Caco-2 (cell line): Measurements from ENCODE around the gene SAMD11. TPM values are rescaled to one million over a fixed set of nuclear protein-coding genes. Genes with fewer than 3 reads are reported as not detected.
A peak's percentile ranks its signal among the peaks of the same experiment; 100 is the strongest.

Source experiments
- BruUV-seq: library from RNA; stranded (reverse); fragments of 400-500 nt; replicated peaks from 2 replicates; lab custom pipeline; 2021; lab: Mats Ljungman, UMichigan
- CTCF ChIA-PET: fragments of 300-600 bp; sonication (Branson Sonifier 250); formaldehyde crosslinking; loops from one replicate; lab custom pipeline; 2022; ENCODE audit warnings: antibody characterized with exemption; lab: Charles Lee
- POLR2A ChIA-PET: fragments of 300-600 bp; sonication (Branson Sonifier 250); formaldehyde crosslinking; loops from one replicate; lab custom pipeline; 2022; ENCODE audit warnings: antibody characterized with exemption; lab: Charles Lee
- DNase-seq, 2 experiments: peaks; one replicate each; pipeline versions ENCODE4 v3.0.0 to v3.0.0-alpha.2; 2020 to 2022
- H3K27me3 ChIP-seq: replicated peaks from 2 replicates; pipeline ENCODE4 v1.6.0; 2011; ENCODE audit warnings: low read length; ENCODE audit not compliant: control insufficient read depth, insufficient read depth
- H3K36me3 ChIP-seq: 2 replicates; pipeline ENCODE4 v1.5.1; 2011; ENCODE audit warnings: low read length; ENCODE audit not compliant: control insufficient read depth, insufficient read depth
- H3K4me1 ChIP-seq: fragments of 250-450 bp; sonication (Bioruptor Pico); 2 replicates; pipeline ENCODE4 v1.5.1; 2020; ENCODE audit warnings: mild to moderate bottlenecking
- H3K4me3 ChIP-seq: 2 replicates; pipeline ENCODE4 v1.5.1; 2011; ENCODE audit warnings: low read depth, mild to moderate bottlenecking, control low read depth, low read length
- H3K9me3 ChIP-seq: fragments of 250-450 bp; sonication (Bioruptor Pico); 2 replicates; pipeline ENCODE4 v1.5.1; 2020; ENCODE audit warnings: mild to moderate bottlenecking, moderate library complexity
- H3K27ac Mint-ChIP-seq: one replicate; pipeline ENCODE4 v1.8.0; 2022; ENCODE audit warnings: mixed read lengths; ENCODE audit not compliant: unreplicated experiment
- H3K27me3 Mint-ChIP-seq: one replicate; pipeline ENCODE4 v1.8.0; 2022; ENCODE audit warnings: mixed read lengths; ENCODE audit not compliant: insufficient read depth, unreplicated experiment
- H3K36me3 Mint-ChIP-seq: one replicate; pipeline ENCODE4 v1.8.0; 2022; ENCODE audit warnings: mild to moderate bottlenecking, mixed read lengths; ENCODE audit not compliant: insufficient read depth, unreplicated experiment
- H3K4me1 Mint-ChIP-seq: one replicate; pipeline ENCODE4 v1.8.0; 2022; ENCODE audit warnings: low read depth, mixed read lengths; ENCODE audit not compliant: unreplicated experiment
- H3K4me3 Mint-ChIP-seq: one replicate; pipeline ENCODE4 v1.8.0; 2022; ENCODE audit warnings: mild to moderate bottlenecking, moderate library complexity, mixed read lengths; ENCODE audit not compliant: unreplicated experiment
- H3K9me3 Mint-ChIP-seq: one replicate; pipeline ENCODE4 v1.8.0; 2022; ENCODE audit warnings: mixed read lengths; ENCODE audit not compliant: unreplicated experiment
- intact Hi-C: fragments of 100-400 bp; cut with micrococcal nuclease; formaldehyde crosslinking; loops from one replicate; pipeline ENCODE4 v1.10.0; 2022; ENCODE audit not compliant: unreplicated experiment
- total RNA-seq: library from RNA; stranded (reverse); gene quantifications from 2 replicates; pipeline ENCODE4 v1.2.3, GENCODE V29; 2022
- TF ChIP-seq, protein P1 (sequence below), 2 experiments: fragments of 200-600 bp in 1 of 2; IDR thresholded peaks; 1 replicate in 1 of 2; 2 replicates in 1 of 2; pipeline versions ENCODE4 v1.5.1 to v1.8.0; 2011 to 2022; ENCODE audit warnings: antibody characterized with exemption in 1 of 2, control low read depth in 1 of 2, inconsistent platforms in 1 of 2, low read depth in 1 of 2, low read length in 1 of 2, mild to moderate bottlenecking in 1 of 2, moderate library complexity in 1 of 2; ENCODE audit not compliant: insufficient read depth in 1 of 2, severe bottlenecking in 1 of 2, unreplicated experiment in 1 of 2

Gene SAMD11
- total RNA-seq, 1 experiment from 2014 or later: 0.54 TPM

DNA sequence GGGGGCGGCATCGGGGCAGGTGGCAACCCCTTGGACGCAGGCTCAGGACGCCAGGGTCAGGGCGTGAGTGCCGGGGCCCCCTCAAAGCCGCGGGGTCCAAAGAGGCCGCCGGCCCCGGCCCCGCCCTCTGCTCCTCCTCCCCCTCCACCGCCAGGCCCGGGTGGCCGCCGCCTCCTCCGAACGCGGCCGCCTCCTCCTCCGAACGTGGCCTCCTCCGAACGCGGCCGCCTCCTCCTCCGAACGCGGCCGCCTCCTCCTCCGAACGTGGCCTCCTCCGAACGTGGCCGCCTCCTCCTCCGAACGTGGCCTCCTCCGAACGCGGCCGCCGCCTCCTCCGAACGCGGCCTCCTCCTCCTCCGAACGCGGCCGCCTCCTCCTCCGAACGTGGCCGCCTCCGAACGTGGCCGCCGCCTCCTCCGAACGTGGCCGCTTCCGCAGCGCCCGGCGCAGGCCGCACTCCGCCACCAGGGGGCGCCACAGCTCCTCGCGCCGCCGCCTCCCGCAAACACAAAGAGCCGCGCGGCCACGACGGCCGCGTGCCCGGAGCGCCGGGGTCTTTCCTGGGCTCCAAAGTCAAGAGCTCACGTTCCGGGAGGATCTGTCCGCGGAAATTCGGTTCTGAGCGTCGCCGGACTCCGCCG, 19.3 kb upstream of the SAMD11 start:
- no peaks in the 10 kb centered on the region for H3K9me3 ChIP-seq
- H3K27me3 ChIP-seq: no peaks in the 10 kb centered on the region
- DNase-seq: peak; percentile 67 to 80
- H3K4me3 ChIP-seq: peak overlapping the region; percentile 35
- TF ChIP-seq, protein P1, sequence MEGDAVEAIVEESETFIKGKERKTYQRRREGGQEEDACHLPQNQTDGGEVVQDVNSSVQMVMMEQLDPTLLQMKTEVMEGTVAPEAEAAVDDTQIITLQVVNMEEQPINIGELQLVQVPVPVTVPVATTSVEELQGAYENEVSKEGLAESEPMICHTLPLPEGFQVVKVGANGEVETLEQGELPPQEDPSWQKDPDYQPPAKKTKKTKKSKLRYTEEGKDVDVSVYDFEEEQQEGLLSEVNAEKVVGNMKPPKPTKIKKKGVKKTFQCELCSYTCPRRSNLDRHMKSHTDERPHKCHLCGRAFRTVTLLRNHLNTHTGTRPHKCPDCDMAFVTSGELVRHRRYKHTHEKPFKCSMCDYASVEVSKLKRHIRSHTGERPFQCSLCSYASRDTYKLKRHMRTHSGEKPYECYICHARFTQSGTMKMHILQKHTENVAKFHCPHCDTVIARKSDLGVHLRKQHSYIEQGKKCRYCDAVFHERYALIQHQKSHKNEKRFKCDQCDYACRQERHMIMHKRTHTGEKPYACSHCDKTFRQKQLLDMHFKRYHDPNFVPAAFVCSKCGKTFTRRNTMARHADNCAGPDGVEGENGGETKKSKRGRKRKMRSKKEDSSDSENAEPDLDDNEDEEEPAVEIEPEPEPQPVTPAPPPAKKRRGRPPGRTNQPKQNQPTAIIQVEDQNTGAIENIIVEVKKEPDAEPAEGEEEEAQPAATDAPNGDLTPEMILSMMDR (IDR thresholded peaks at IDR 0.05; ENCODE audit: insufficient read depth in 1 of 2, low read depth in 1 of 2, low read length in 1 of 2, severe bottlenecking in 1 of 2, unreplicated experiment in 1 of 2): peak; percentile 47 to 90
- Mint-ChIP-seq H3K9me3 (no peaks in the 10 kb centered on the region), H3K27ac (no peak overlapping the region), H3K4me1 (no peaks in the 10 kb centered on the region), H3K36me3 (no peaks in the 10 kb centered on the region), H3K4me3 (peak overlapping the region; percentile 72), H3K27me3 (no peaks in the 10 kb centered on the region)
- no peaks in the 10 kb centered on the region for H3K4me1 ChIP-seq
- no peaks in the 10 kb centered on the region for H3K36me3 ChIP-seq
- no TSS peak for BruUV-seq
- intact Hi-C loops: loop anchor here (5.0 kb wide), 1 partner anchor 33 kb away; no protein-coding TSS in a partner anchor
- POLR2A ChIA-PET: no interaction called here
- CTCF ChIA-PET: interaction anchor here (0.6 to 1.3 kb wide), 5 partner anchors 16 to 1966 kb away, joined by 3 to 10 read pairs (median 8); no protein-coding TSS in a partner anchor

DNA sequence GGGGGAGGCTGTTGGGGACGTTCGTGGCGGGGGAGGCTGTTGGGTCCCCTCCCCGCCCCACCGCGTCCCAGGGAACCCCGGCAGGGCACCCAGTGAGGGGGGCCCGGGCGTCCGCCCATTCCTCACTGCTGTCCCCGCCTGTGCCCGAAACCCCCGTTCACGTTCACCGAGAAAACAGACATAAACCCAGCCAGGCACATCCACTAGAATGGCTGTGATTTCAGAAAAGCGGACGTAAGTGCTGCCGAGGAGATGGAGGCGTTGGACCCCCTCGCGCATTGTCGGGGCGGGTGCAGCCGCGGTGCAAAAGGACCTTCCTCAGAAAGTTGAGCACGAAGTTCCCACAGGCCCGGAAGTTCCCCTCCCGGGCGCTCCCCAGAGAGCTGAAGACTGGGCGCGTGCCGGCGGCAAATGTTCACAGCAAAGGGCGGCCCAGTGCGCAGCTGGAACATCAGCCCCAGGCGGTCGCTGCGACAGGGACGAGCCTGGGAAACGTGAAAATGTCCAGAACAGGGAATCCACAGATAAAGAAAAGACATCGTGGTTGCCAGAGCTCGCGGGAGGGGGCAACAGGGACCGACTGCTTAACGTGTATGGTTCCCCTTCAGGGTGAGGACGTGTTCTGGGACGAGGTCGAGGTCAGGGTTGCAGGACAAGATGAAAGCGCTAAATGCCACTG, 18.5 kb upstream of the SAMD11 start:
- intact Hi-C loops: no loop called here
- H3K27me3 Mint-ChIP-seq: no peaks in the 10 kb centered on the region
- H3K4me3 ChIP-seq: peak overlapping the region; percentile 35
- H3K4me1 Mint-ChIP-seq: no peaks in the 10 kb centered on the region
- H3K36me3 Mint-ChIP-seq: no peaks in the 10 kb centered on the region
- TF ChIP-seq, protein P1 (IDR thresholded peaks at IDR 0.05; ENCODE audit: insufficient read depth in 1 of 2, low read depth in 1 of 2, low read length in 1 of 2, severe bottlenecking in 1 of 2, unreplicated experiment in 1 of 2): no peak
- H3K4me1 ChIP-seq: no peaks in the 10 kb centered on the region
- peak overlapping the region; percentile 72 for H3K4me3 Mint-ChIP-seq
- H3K9me3 ChIP-seq: no peaks in the 10 kb centered on the region
- ChIA-PET POLR2A (no interaction called here), CTCF (interaction anchor here (0.6 to 1.3 kb wide), 5 partner anchors 15 to 1965 kb away, joined by 3 to 10 read pairs (median 8); no protein-coding TSS in a partner anchor)
- H3K9me3 Mint-ChIP-seq: no peaks in the 10 kb centered on the region
- no peaks in the 10 kb centered on the region for H3K27me3 ChIP-seq
- no TSS peak for BruUV-seq
- no peak for DNase-seq
- no peak overlapping the region for H3K27ac Mint-ChIP-seq
- H3K36me3 ChIP-seq: no peaks in the 10 kb centered on the region

GRCh38 chr1:905811-906599, 17.7 kb upstream of the SAMD11 start:
- H3K27me3 Mint-ChIP-seq: no peaks in the 10 kb centered on the region
- H3K4me1 Mint-ChIP-seq: no peaks in the 10 kb centered on the region

More at GRCh38 chr1:905811-906599, 17.7 kb upstream of the SAMD11 start:
- intact Hi-C loops: no loop called here
- TF ChIP-seq, protein P1 (IDR thresholded peaks at IDR 0.05; ENCODE audit: insufficient read depth in 1 of 2, low read depth in 1 of 2, low read length in 1 of 2, severe bottlenecking in 1 of 2, unreplicated experiment in 1 of 2): no peak
- DNase-seq: no peak
- Histone ChIP-seq H3K9me3 (no peaks in the 10 kb centered on the region), H3K4me1 (no peaks in the 10 kb centered on the region), H3K4me3 (no peak overlapping the region), H3K36me3 (no peaks in the 10 kb centered on the region), H3K27me3 (no peaks in the 10 kb centered on the region)
- POLR2A ChIA-PET: no interaction called here
- CTCF ChIA-PET: interaction anchor here (0.7 to 1.4 kb wide), 2 partner anchors 32 to 387 kb away, joined by 3 to 4 read pairs; no protein-coding TSS in a partner anchor
- no TSS peak for BruUV-seq
- Mint-ChIP-seq H3K36me3 (no peaks in the 10 kb centered on the region), H3K4me3 (no peak overlapping the region), H3K27ac (no peak overlapping the region), H3K9me3 (no peaks in the 10 kb centered on the region)
